Measurements from ENCODE around the gene KAT14.
A peak's percentile ranks its signal among the peaks of the same experiment; 100 is the strongest.
"Not testable (repeated sequence)": the region's sequence is repeated elsewhere in the genome, so short reads cannot be mapped to it uniquely, and the experiment has no call there.

Gene KAT14

DNA sequence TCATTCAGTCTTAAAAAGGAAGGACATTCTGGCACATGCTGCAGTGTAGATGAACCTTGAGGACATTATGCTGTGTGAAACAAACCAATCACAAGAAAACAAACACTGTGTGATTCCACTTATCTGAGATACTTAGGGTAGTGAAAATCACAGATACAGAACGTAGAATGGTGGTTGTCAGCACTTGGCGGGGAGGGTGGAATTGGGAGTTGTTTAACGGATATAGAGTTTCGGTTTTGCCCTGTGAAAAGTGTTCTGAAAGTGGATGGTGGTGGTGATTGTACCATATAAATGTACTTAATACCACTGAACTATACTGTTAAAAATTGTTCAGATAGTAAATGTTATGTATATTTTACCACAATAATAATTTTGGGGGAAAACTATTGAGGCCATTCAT is 18.4 kb downstream of the KAT14 start:
- DNase-seq = no peak

DNA sequence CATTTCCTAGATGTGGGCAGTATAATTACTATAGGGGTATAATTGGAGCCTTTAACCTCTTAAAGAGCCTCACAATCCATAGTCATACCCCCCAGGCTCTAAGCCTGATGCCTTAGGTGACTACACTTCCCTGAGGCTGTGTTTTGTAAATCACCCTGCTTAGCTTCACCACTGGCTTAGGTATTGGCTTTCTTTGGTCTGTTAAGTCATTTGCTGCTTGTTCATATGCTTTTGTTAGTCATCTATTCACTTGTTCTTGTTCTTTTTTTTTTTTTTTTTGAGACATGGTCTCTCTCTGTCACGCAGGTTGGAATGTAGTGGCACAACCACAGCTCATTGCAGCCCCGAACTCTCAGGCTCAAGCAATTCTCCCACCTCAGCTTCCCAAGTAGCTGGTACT is 26.7 kb downstream of the KAT14 start:
- no peak for DNase-seq

DNA sequence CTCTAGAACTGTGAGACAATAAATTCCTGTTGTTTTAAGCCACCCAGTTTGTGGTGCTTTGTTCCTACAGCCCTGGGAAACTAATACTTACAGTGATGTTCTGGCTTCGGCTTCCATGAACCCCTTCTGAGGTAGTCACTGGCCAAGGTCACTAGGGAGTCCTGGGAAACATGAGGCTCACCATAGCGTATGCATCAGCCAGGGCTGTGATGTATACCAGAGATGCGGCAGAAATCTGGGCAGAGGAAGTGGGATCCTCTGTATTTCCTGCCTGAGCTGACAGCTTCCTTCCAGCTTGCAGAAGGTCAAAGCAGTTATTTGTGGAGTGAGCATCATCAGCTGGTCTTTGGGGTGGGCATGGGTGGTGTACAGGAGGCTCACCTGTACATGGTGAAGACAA is 27.9 kb downstream of the KAT14 start:
- DNase-seq = peak in 2 of 4 experiments; percentile 3 to 5

DNA sequence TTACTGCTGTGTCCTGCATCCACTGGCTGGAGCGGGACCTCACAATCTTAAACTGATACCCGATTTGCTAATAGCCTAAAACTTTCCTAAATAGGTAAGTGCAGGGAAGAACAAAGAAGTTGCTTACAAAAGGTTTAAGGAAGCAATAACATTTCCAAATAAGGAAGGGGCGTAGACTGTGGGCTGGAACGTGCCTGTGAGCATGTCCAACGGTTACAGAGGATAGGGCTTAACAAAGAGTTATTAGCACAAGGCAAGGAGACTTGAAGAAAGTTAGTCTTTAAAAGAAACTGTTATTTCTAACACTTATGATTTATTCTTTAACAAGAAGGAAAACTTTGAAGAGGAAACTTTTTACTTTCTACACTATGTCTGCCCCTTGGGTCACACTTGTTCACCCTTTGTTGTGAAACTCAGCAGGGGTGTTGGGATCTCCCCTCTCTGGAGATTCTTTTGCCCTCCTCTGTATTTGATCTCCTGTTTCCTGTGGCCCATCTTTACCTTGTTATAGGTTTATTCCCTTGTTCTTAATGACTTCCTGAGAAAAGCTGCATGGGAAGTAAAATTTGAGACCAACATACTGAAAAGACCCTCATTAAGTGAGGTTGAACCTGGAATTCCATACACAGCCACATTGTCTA is 28.7 kb downstream of the KAT14 start:
- peak in 2 of 4 experiments; percentile 22 to 26 for DNase-seq

DNA sequence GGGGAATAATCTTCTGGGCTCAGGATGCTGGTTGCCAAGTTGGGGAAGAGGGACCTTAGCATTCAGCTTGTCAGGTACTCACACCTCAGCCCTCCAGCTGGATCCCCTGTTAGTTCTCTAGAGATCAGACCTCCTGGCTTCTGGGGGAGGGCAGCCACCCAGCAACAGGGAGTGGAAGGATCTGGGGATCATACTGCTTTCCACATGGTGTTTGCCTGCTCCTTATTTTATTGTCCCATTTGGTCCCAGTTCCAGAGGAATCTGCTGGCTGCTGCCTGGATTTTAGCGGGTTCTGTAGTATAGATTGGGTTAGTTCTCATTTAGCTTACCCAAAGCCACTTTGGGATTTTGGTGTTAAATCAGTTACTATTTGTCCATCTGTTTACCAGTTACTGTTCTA is 29.3 kb downstream of the KAT14 start:
- DNase-seq = no peak

DNA sequence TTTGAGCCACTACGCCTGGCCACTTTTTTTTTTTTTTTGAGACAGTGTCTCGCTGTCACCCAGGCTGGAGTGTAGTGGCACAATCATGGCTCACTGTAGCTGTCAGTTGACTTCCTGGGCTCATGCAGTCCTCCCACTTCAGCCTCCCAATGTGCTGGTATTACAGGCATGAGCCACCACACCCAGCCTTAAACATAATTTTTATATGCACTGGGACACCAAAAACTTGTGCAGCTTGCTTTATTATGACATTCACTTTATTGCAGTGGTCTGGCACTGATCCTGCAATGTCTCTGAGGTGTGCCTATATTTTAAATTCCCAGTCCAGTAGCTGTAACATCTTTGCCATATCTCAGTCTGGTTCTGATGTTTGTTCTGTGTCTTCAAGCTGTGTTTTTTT is 34.7 kb downstream of the KAT14 start:
- no peak for DNase-seq

GRCh38 chr20:18174906-18175683 is 37.4 kb downstream of the KAT14 start:
- DNase-seq = no peak

- no peak for DNase-seq
These were observed 38.7 kb downstream of the KAT14 start for GRCh38 chr20:18176318-18176785.

DNA sequence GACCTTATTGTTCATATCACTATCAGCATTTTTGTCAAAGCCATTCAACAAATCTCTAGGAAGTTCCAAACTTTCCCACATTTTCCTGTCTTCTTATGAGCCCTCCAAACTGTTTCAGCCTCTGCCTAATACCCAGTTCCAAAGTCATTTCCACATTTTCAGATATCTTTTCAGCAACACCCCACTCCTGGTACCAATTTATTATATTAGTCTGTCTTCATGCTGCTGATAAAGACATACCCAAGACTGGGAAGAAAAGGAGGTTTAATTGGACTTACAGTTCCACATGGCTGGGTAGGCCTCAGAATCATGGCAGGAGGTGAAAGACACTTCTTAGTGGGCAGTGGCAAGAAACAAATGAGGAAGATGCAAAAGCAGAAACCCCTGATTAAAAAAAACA is 42.7 kb downstream of the KAT14 start:
- not testable (repeated sequence) for DNase-seq

- no peak for DNase-seq
These were observed 43.2 kb downstream of the KAT14 start for GRCh38 chr20:18180815-18181214.

DNA sequence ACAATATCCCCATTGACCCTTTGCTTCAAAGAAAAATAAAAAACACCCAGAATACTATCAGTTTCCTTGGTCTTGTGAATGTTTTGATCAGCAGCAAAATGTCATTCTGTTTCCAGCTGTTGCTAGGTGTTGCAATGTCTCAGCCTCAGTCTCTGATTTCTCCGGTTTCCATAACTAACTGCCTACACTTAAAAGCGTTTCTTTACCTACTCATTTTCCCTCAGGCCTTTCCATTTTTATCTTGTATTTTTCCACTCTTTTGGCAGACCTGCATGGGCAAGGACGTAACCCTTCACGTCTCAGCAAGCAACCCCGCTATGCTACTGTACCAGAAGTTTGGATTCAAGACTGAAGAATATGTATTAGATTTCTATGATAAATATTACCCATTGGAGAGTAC is 49.4 kb downstream of the KAT14 start:
- no peak for DNase-seq

- no peak for DNase-seq
These were observed 50.8 kb downstream of the KAT14 start for GRCh38 chr20:18188434-18188833.

DNA sequence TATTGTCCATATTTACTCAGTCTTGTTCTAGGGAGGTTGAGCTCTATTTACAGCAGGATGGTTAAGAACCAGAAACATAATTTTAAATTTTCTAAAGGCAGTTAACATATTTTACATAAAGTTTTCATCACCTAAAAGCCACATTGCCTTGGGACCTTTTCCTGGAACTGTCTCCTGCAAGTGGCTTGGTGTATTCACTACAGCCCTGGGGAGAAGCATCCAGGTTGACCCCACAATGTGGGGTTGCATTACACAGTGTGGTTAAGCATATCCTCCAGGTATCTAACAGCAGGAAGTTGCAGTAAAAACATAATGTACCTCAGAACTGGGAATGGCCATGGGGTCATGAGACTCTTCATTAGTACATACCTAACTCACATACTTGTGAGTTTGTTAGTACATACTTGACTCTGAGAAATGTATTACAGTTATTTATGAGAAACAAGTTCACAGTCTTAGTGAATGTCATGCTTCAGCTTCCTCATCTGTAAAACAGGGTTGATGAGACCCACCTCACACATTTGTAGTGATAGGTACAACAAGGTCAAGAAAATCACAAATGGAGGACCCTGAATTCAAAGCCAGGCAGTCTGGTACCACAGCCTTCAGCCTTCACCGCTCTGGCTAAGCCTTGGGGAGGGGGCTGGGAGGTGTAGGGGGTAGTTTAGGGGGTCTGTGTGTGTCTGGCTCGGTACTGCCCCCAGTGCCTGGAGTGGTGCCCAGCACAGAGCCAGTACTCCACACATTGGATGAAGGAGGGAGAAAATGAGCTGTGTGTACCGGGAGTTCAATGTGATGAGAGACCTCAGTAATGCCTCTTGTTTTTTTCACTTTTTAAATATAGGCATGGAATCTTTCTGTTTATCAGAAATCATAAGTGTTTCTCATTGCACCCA is 52.9 kb downstream of the KAT14 start:
- DNase-seq = no peak

GRCh38 chr20:18191306-18191705 is 53.6 kb downstream of the KAT14 start:
- DNase-seq = no peak

GRCh38 chr20:18194461-18194860 is 56.8 kb downstream of the KAT14 start:
- DNase-seq = not testable (repeated sequence)

DNA sequence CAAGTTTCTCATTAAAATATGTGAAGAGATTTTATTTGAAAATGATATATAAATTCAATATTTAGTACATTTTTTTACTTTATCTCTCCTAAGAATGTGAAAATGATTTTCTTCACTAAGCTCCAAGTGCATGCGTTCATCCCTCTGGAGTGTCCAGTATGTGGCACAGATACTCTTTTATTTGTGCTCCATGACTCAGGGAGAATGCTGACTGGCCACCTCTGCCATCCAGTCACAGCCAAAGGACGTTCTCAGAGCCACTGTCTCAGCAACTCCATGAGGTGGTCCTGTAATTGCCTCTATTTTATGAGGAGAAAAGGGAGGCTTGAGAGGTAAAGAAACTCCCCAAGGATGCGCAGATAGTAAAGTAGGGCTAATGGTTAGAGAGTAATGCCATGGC is 58.3 kb downstream of the KAT14 start:
- DNase-seq = no peak

GRCh38 chr20:18197382-18198070 is 59.9 kb downstream of the KAT14 start:
- no peak for DNase-seq

- no peak for DNase-seq
These were observed 65.3 kb downstream of the KAT14 start for GRCh38 chr20:18202966-18203365.

GRCh38 chr20:18203700-18204099 is 66.0 kb downstream of the KAT14 start:
- DNase-seq = not testable (repeated sequence)

- no peak for DNase-seq
These were observed 75.3 kb downstream of the KAT14 start for GRCh38 chr20:18213002-18213401.

GRCh38 chr20:18215566-18215965 is 77.9 kb downstream of the KAT14 start:
- DNase-seq = no peak

DNA sequence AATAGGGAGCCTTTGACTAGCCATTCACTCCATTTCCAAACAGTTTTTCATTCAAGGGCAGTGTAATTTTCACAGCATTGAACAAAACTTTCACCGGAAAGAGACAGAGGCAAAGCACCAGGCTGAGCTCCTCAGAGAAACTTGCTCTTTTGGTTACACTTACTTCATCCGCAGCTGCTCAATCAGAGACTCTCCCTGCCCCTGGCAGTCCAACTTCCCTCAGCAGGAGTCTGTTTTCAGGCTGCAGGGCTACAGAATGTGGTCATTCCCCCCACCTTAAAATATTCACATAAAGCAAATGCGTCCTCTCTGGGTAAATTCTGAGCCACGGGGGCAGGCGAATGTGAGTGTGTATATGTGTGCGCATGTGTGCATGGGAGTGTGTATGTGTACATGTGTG is 80.6 kb downstream of the KAT14 start:
- DNase-seq = no peak

GRCh38 chr20:18223409-18223808 is 85.7 kb downstream of the KAT14 start:
- DNase-seq = no peak
